Ramos (cell line): ENCODE results near the gene MRPL43.
"Not testable (repeated sequence)": the region's sequence is repeated elsewhere in the genome, so short reads cannot be mapped to it uniquely, and the experiment has no call there.

Experiments
- in situ Hi-C: fragments of 300-500 bp; cut with MboI; formaldehyde crosslinking; loops from one replicate; pipeline ENCODE4 v1.14.3; 2022; ENCODE audit warnings: low sequenced_read_pairs; ENCODE audit not compliant: unreplicated experiment

The MRPL43 gene

DNA sequence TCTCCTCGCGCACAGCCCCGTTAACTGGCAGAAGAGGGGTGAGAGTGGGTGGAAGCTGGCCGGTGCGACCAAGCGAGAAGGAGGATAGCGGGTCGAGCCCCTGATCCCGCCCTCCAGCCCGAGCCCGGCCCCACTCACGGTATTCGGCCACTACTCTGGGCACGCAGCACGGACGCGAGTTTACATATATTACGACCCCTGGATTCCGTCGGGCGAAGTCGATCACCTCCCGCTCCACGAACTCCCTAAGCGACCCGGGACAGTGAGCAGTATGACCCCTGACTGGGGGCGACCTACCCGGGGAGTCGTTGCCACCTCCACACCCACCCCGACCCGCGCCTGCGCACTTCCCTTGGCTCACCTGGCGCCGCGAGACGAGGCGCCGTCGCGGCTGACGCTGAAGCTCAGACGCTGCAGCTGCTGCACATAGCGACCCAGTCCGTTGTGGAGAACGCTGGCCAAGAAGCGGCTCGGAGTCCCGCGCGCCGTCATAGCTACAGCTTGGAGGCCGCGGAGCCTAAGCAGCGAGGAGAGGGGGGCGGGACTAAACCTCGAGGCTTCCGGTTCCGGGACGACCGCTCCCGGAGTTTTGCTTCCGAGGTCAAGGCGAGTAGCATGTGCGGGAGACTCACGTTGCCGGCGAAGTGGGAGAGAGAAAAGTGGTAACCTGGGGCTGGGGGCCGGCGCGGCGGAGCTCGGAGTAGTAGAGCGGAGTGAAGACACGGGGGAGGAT, at the start of gene MRPL43, which contains the start of gene TWNK:
TSS of gene MRPL43 (minus strand) at position 546 of the 733 bp plus-strand sequence. CDS start at position 492, 54 bp downstream.
TSS of gene TWNK (plus strand) at position 592 of the 733 bp plus-strand sequence. CDS start 668 bp downstream, outside the sequence.
- in situ Hi-C loops, result no loop called here

DNA sequence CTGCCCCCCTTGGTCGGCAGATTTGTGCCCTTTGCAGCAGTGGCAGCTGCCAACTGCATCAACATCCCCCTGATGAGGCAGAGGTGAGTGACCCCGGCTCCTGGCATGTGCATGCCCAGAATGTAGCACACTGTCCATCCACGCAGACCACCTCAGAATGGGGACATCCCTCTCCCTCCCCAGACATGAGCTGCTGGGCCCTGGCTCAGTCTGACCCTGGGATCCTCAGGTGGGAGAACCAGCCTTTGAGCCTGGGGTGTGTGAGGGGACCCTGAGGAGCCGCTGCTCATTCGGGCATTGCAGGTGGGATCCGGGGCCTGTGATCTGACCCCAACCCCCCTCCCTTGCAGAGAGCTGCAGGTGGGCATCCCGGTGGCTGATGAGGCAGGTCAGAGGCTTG, 49.4 kb upstream of the MRPL43 start:
- in situ Hi-C loops, result loop anchor here (5.0 kb wide), 1 partner anchor 106 kb away; no protein-coding TSS in a partner anchor

DNA sequence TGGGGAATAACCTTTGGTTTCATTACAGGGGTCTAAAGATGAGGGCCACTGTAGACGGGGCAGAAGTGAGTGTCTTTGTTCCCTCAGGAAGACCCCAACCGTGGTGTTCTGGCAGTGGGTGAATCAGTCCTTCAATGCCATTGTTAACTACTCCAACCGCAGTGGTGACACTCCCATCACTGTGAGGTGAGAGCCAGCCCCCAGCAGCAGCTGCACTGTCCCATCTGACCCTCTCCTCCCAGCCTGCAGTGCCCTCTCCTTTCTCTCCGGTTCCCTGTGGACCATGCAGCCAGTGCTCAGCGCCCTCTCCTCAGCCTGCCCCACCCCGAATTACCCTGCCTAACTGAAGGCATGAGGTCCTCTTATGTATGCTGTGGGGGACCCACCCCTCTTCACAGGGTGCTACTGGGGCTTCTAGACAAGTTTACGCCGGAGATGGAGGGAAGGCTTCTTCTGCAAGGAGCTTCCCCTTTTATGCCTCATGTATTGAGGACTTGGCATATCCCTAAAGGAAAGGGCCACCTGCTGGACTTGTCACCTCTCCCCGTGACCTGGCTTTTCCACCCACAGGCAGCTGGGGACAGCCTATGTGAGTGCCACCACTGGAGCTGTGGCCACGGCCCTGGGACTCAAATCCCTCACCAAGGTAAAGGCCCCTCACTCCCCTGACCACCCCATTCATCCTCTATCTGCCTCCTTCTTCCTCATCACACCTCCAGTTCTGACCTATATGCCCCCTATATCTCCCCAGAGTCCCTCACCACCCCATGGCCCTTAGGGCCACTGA, 48.8 kb upstream of the MRPL43 start:
- in situ Hi-C loops, result loop anchor here (5.0 kb wide), 1 partner anchor 106 kb away; no protein-coding TSS in a partner anchor

DNA sequence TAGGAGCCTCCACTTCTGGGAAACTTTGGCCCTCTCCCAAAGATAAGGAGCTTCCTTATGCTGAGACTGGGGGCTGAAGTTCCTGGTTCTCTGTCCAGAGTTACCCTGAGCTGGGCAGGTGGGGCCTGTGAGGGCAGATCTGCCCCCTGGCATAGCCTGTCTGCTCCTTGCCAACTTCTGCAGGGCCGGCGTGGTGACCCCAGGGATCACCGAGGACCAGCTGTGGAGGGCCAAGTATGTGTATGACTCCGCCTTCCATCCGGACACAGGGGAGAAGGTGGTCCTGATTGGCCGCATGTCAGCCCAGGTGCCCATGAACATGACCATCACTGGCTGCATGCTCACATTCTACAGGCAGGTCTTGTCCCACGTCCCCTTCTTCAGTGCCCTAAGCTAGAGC, 48.0 kb upstream of the MRPL43 start:
- in situ Hi-C loops, result loop anchor here (5.0 kb wide), 1 partner anchor 107 kb away; no protein-coding TSS in a partner anchor

DNA sequence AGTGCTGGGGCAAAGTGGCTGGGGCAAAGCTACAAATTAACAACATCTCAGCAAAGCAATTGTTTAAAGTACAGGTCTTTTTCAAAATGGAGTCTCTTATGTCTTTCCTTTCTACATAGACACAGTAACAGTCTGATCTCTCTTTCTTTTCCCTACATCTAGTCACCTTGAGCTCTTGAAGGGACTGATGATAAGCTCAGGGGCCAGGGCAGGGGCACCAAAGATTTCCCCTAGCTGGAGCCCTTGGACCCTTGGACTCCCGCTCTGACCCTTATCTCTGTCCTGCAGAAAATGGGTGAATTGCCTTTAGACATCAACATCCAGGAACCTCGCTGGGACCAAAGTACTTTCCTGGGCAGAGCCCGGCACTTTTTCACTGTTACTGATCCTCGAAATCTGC, 47.1 kb upstream of the MRPL43 start:
- in situ Hi-C loops, result not testable (repeated sequence)

DNA sequence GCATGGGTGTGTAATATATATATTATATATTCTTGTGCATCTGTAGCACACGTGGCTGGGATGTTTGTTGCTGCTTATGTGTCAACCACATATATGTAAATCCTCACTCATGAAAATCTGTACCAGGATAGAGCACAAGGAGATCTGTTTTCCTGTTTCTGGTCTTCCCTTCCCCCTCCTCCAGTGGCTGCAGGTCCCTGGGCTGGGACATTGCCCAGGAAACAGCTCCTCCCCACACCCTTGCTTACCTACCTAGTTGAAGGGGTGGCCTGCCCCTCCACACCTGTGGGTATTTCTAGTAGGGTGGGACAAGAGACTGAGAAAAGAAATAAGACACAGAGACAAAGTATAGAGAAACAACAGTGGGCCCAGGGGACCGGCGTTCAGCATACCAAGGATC, 46.0 kb upstream of the MRPL43 start:
- in situ Hi-C loops, result no loop called here

DNA sequence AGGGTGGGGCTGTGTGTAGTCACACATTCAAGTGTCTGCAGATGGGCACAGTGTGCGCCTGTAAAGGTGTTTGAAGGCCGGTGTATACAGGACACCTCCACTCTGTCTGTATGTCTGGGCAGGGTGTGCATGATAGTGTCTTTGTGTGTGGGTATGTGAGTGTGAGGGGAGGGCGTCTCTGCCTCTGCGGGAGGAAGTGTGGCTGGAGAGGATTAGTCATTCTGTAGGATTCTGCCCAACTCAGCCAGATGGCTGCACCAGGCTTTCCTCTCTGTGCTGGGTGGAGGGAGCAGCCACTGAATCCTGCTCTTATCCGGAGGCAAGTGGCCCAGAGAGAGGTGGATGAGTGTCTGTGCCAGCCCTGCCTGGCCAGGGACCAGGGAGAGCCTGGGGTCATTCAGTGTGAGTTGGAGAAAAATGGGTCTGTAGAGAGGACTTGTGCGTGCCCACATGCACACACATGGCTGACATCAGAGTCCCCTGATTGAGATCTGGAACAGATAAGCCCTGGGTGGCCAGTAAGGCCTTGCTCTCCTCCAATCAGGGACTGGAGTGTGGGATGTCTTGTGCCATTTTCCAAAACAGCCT, 45.4 kb upstream of the MRPL43 start:
- in situ Hi-C loops, result no loop called here

DNA sequence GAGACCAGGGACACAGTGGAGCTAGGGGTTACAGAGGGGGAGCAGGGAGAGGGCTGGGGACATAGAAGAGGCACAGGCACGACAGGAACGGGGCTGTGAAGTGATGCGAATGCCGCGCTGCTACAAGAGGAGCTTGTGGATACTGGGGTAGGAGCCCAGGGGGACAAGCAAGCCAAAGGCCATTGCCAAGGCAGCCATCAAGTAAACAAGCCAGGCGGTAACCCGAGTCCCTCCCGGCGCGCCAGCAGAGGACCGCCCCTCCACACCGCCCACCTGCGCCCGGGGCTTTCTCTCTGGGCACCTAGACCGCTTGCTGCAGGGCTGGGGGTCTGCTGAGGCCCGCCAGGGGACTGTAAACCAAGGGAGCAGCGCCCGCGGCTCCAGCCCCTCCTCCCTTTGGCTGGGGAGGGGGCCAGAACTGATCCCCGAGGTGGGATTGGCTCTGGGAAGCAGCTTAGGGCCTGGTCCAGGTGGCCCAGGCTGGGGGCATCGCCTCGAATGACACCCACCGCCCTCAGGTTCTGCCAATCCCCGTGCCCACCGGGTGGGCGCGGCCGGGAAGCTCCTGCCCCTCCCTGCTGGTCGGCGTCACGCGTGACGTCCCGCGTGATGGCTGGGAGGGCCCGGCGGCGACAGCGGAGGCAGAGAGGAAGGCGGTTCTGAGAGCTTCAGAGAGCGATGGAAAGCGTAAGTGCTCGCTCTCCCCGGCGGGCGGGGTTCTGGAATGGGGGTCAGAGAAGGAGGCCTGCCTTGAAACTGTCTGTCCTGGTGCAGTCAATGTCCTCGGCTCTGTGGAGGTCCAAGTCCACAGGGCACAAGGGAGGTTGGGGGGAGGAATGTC, 44.7 kb upstream of the MRPL43 start:
- in situ Hi-C loops, result no loop called here

DNA sequence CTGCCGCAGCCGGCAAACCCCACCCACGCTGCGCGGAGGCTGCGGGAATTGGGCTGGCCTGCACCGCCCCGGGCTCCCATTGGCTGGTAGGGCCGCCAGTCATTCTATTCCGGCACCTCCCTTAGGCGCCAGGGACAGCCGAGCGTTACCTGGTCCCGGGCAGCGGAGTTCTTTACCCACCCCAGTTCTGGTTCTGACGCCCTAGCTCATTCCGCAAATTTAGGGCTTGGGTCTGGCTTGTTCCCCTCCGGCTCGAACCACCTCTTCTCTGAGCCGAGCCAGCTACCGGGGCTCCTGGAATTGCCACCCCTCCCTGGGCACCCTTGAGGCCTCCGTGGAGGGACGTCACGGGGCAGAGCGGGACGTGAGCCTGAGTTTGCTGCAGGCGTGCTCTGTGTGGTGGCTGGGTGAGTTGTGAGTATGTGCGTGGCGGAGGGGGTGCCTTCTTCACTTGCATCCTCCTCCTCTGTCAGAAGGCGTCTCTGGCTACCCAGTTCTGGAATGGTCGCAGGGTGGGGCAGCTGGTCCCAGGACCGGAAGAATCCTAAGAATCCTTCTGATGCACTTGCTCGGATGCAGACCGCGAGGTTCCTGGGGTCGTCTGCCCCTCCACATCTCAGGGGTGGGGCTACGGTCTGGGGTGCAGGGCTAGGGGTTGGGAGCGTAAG, 44.0 kb upstream of the MRPL43 start, which contains the start of the genes PDZD7 and SFXN3:
TSS of gene PDZD7 (minus strand) at position 2 of the 668 bp plus-strand sequence. CDS start 910 bp downstream, outside the sequence.
TSS of gene SFXN3 (plus strand) at position 107 of the 668 bp plus-strand sequence. CDS start 3,461 bp downstream, outside the sequence.
- in situ Hi-C loops, result no loop called here

DNA sequence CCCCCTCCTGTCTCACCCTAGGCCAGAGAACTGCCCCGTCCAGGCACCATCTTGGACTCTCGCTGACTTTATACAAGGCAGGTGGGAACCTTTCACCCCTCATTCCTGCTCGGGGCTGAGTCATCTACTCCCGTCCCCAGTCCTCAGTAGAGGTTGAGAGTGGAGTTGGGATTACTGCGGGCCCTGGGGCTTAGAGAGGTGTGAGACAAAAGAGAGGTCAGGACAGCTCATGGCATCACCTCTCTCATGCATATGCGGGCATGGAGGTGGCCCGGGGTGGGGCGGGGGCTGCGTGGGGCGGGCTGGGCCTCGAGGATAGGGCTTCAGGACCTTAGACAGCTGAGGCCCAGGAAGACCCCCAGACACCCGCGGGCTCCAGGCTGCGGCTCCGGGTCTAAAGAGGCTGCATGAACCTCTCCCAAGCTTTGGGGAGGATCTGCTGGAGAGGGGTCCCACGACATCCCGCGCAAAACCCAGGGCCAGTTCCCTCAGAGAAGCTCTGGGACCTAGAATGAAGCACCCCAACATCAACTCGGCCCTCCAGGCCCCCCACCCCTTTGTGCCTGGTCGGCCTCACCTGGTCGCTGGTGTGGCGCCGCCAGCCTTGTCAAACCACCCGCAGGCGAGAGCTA, 43.3 kb upstream of the MRPL43 start:
- in situ Hi-C loops, result no loop called here

DNA sequence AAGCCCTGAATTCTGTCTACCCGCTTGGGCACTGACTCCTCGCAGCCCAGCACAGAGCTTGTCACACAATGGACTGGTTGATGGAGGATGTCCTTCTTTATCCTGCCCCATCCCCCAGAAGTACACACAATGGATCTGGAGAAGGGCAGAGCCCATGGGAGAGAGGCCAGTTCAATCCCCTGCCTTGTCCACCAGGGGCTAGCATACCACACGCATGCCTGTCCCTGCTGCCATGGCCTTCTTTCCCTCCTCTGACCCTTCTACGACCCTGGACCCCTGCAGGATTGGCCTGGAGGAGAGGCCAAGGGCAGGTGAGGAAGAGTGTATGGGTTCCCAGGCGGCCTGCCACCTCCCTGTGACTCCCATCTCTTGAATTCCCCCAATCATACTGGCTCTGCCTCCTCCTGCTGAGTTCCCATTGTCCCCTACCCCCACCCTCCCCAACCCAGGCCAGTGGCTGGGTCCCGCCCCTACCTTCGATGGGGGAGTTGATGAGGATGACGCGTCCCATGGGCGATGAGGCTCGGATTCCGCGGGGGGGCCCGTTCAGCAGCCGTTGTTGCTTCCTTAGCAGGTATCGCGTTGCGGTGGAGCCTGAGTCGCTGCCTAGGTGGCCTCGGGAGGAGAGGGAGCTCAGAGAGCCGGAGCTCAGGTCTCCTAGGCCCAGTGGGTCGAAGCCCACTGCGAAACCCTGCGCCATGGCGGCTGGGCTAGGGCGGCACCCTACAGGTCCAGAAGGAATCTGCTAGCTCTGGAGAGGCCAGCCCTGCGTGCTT, 42.4 kb upstream of the MRPL43 start:
- in situ Hi-C loops, result no loop called here

DNA sequence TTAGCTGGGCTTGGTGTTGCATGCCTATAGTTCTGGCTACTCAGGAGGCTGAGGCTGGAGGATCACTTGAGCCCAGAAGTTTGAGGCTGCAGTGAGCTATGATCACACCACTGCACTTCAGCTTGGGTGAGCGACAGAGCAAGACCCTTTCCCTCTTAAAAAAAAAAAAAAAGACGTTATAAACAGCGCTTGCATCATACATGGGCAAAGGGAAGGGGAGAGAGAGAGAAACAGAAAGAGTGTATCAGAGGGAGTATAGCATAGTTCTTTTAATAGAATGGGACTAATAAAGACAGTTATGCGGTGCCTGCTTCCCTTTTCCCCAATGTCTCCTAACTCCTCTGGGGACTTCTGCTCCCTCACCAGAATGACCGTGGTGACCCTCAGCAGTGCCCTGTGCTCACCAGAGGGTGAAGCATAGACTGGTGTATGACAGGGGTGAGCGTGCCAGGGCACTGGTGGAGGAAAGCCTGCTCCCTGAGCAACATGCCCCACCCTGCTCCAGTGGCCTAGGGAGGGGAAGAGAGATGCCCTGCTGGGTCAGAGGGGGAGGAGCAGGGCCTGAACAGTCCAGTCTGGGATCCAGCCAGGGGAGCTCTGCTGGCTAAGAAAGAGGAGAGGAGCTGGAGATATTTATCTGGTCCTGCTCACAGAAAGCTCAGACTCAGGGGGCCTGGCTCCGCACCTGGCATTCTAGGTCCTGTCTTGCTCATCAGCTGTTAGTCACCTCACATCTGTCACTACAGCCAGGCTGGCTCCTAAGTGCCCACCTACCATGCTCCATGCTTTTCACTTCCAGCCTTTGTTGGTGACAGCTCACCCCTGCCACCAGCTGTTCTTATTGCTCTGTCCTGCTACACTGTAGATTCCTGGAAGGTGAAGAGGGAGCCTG, 41.4 kb upstream of the MRPL43 start:
- in situ Hi-C loops, result no loop called here

DNA sequence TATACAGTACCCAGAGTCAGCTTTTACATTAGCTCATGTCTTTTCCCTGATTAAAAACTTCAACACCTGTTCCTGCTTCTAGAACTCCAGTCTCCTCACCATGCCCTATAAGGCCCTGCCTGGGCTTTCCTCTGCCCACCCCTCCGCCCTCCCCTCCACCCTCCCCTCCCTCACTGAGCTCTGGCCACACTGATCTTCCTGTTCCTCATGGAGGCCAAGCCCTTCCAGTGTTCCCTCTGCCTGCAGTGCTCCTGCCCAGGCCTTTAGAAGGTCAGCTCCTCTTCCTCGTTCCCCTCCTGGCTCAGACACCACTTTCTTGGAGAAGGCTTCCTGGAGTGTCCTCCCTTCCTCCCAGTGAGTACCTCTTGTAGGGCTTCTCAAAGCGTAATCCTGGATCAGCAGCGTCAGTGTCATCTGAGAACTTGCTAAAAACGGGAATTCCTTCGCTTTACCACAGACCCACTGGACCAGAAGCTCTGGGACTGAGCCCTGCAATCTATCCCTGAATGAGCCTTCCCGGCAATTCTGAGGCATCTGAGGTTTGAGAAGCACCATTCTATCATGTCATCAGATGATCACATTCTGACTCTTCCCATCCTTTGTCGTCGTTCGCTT, 39.9 kb upstream of the MRPL43 start:
- in situ Hi-C loops, result no loop called here

DNA sequence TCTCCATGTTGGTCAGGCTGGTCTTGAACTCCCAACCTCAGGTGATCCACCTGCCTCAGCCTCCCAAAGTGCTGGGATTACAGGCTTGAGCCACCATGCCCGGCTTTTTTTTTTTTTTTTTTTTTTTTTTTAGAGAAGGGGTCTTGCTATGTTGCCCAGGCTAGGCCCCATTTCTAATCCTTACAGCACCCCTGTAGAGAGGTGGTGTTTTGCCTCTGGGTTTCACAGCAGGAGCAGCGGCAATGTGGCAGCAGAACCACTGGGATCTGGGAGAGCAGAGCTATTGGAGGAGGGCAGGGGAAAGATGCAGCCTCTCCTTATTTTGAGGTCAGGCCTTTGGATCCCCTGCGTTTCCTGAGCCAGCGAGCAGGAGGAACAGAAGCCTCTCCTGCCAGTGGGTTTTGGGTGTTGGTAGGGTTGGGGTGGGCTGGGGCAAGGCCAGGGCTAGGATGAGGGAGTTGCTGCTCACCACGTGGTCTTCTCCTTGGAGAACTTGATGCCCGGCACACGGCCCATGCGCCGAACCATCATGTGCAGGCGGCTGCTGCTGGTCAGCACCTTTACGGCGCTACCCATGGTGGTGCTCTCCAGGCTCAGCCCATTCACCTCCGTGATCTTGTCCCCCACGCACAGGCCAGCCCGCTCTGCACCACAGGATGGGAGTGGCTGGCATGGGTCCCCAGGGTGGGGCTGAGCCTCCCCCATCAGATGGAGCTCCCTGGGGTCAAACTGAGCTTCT, 35.8 kb upstream of the MRPL43 start:
- in situ Hi-C loops, result no loop called here

DNA sequence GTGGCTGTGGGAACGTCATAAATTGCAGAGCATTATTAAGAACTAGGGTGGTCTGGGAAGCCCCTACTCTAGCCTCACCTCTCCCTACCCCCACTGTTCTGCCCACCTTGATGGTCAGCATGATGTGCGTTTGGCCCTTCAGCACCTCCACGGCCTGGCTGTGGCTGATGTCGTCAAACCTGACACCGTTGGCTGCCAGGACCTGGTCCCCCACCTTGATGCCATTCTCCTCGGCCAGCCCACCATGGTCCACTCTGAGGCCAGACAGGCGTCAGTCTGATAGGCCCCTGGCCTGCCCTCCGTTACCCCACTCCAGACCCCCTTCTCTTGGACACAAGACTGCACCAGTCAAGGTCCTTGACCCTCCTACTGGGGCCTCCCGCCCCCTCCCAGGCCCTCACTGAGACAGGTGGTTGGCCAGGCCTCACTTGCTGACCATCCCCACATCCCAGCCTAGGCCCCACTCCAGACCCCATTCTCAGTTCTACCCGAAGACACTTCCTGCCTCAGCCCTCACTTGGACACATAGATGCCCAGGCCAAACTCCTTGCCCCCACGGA, 34.5 kb upstream of the MRPL43 start:
- in situ Hi-C loops, result no loop called here

DNA sequence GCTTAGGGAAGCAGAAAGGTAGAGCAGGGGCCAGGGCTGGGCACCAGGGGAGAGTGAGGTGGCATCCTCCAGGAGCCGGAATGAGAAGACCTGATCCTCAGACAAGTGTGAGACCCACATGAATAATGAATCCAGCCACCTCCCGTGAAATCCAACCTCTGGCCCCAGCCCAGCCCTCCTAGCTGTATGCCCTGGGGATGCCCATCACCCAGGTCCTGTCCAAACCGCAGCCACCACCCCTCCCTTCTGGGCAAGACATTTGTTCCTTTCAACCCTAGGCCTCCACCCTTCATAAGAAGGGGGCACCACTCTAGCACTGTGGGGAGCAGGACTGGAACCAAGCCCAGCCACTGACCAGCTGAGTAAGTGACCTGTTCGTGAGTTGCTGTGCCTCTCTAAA, 33.9 kb upstream of the MRPL43 start:
- in situ Hi-C loops, result no loop called here
